ENCODE measurements around the gene PCK1. TPM values are rescaled to one million over a fixed set of nuclear protein-coding genes. Genes with fewer than 3 reads are reported as not detected.

Gene PCK1
- total and polyA plus RNA-seq, 2 of the 13 experiments (the other 11 are each of a cell fraction or from before 2014, with no cell fraction given) = 6.5 to 12.6 TPM

GRCh38 chr20:57577679-57578475, 17.0 kb downstream of the PCK1 start (continued):
- TF ChIP-seq ELK4 (CRISPR knock-in tag; IDR thresholded peaks at IDR 0.05; ENCODE audit: borderline replicate concordance) (no peak), ZNF883 (CRISPR knock-in tag; IDR thresholded peaks at IDR 0.05; ENCODE audit: not compliant biosample characterization) (no peak), AHDC1 (CRISPR knock-in tag; IDR thresholded peaks at IDR 0.05; ENCODE audit: borderline replicate concordance) (peak; percentile 91; the same call in 1 of the 2 replicates), ZGPAT (CRISPR knock-in tag; IDR thresholded peaks at IDR 0.05) (peak; percentile 62; the same call in 1 of the 2 replicates), ZFP91 (CRISPR knock-in tag; IDR thresholded peaks at IDR 0.05; ENCODE audit: borderline replicate concordance) (0 out of 2 replicates have a peak, but pooled peaks have one; percentile 28), NR2C2 (CRISPR knock-in tag; IDR thresholded peaks at IDR 0.05; ENCODE audit: borderline replicate concordance) (peak; percentile 35; the same call in 1 of the 2 replicates), HNF1B (CRISPR knock-in tag; IDR thresholded peaks at IDR 0.05) (0 out of 2 replicates have a peak, but pooled peaks have one; percentile 48), ZNF891 (CRISPR knock-in tag; IDR thresholded peaks at IDR 0.05) (0 out of 2 replicates have a peak, but pooled peaks have one; percentile 61), FOXC1 (CRISPR knock-in tag; IDR thresholded peaks at IDR 0.05; ENCODE audit: borderline replicate concordance) (peak; percentile 68; the same call in 1 of the 2 replicates), RARA (CRISPR knock-in tag; IDR thresholded peaks at IDR 0.05) (peak; percentile 99)
